Stimulated activated CD4-positive, alpha-beta T cell treated with anti-CD3 and anti-CD28 coated beads, Interleukin-15, amount 100 ng/mL, for 48 hours (primary cell): ENCODE measurements around the gene OR10H1.
"Not testable (repeated sequence)": the region's sequence is repeated elsewhere in the genome, so short reads cannot be mapped to it uniquely, and the experiment has no call there.

Experiments used
- DNase-seq, 2 donors: peaks; one replicate each; pipeline ENCODE4 v3.0.0-alpha.2; 2020; ENCODE audit warnings: low read depth in 2 of 2

The OR10H1 gene, protein sequence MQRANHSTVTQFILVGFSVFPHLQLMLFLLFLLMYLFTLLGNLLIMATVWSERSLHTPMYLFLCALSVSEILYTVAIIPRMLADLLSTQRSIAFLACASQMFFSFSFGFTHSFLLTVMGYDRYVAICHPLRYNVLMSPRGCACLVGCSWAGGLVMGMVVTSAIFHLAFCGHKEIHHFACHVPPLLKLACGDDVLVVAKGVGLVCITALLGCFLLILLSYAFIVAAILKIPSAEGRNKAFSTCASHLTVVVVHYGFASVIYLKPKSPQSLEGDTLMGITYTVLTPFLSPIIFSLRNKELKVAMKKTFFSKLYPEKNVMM

DNA sequence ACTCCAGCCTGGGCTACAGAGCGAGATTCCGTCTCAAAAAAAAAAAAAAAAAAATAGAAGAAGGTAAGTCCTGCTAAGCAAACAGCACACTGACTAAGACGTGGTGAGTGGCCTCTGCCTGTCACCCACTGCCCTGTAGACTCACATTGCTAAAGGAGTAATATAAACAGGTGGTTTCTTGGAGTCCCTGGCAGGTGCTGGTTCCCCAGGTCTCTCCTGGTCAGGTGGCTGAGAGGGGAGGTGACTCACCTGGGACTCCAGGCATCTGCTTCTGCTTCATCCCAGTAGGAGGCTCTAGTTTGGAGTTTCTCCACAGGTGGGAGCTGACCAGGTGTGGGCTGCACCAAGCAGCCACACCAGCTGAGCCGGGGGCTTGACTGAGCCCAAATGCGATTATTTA is at the start of gene OR10H1:
TSS of gene OR10H1 (minus strand) at position 359 of the 400 bp plus-strand sequence. CDS start 7,627 bp downstream, outside the sequence.
- no peak for DNase-seq

DNA sequence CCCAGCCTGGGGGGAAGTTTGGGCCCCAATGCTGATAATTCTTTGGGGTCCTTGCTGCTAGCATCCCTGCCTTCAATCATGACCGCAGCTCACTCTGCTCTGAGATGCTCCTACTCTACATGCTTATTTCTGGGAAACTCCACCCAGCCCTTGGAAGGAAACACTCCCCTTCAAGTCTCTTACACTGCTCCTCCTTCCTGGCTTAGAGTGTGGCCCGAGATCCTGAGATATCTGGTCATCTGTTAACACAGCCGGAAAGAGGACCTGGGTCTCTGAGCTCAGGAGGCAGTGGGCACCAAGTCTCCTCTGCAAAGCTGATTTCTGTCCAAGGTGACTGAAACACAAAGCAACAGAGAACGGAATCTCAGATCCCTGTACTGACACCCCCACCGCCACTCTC is 49.4 kb upstream of the OR10H1 start:
- no peak for DNase-seq

DNA sequence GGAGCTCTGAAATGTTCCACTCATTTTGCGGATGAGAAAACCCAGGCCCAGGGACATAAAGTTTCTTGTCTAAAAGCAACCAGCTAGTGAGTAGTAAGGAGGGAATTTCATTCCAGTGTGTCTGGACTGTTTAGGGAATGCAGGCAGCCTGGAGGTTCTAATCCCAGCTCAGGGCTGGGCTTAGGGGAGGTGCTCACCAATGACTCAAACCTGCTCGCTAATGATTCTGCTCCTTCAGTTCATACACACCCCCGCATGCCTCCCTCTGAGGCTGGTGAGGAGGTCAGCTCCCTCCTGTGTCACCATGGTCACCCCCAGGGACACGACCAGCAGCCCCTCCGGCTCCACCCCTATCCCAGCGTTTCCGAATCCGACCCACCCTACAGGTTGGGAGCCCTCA is 47.8 kb upstream of the OR10H1 start:
- DNase-seq: no peak

DNA sequence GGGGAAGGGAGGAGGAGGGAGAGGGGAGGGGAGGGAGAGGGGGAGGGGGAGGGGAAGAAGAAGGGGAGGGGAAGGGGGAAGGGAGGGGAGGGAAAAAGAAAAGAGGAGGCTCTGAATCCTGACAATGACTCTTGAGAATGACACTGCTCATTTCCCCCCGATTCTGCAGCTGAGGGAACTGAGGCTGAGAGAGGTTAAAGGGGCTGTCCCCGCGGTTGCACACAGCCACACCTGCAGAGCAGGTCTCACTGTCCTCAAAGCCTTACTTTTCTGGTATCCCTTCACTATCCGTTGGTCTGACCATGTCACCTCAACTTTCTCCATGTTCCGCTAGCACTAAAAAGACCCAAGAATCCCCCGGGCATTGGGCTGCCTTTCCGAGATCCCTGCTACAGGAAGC is 47.0 kb upstream of the OR10H1 start:
- DNase-seq: no peak

DNA sequence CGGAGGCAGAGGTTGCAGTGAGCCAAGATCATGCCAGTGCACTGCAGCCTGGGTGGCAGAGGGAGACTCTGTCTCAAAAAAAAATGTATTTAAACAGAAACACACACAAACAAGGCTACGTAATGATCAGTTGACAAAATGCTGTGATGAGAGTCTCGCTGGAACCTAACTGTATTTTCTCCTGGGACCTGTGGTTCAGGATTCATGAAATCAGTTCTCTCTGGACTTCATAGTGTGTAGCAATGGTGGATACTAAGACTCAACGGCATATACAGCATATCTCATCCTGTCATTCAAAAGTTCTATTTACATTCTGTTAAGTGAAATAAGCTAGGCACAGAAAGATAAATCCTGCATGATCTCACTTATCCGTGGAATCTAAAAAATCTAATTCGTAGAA is 45.1 kb upstream of the OR10H1 start:
- no peak for DNase-seq

DNA sequence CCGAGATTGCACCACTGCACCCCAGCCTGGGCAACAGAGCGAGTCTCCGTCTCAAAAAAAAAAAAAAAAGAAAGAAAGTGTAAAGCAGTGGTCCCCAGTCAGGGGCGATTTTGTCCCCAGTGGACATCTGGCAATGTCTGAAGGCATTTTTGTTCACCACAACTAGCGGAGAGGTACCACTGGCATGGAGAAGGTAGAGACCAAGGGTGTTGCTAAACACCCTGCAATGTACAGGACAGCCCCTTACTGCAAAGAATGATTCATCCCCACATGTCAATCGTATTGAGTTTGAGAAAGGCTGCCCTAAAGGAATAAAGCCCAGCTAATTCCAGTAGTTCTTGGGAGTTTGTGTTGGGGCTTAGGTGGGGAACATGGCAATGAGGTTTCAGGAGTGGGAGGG is 43.7 kb upstream of the OR10H1 start:
- DNase-seq: no peak

DNA sequence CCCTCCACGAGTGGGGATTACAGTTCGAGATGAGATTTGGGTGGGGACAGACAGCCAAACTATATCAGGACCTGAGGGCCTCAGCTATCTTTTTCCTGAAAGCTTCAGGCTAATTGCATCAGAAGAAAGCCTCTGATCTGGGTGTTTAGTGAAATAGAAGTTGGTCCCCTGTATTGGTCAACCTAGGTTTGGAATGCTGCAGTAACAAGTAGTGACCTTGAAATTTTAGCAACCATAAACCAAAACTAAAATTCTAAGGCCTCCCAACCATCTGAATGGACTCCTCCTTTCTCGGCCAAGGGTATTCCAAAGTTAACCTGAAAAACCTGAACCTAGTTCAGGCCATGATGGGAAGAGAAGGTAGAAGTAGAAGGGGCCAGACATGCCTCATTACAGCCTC is 34.9 kb upstream of the OR10H1 start:
- no peak for DNase-seq

DNA sequence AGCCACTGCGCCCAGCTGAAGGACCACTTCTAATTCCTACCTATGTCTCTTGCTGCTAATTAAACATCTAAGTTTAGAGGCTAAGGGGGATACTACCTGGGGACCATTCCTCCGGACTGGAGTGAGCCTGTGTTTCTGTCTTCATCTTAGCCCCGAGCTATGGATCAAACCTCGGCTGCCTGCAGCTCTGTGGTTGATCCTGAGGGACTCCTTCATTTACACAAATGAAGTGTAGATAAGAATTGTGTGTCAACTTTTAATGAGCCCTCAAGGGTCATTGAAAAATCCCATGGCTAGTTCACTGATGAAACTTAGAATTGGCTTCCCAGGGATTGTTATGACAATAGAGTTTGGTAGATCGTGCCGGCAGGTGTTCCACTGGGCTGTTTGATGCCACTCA is 31.5 kb upstream of the OR10H1 start:
- DNase-seq: no peak

DNA sequence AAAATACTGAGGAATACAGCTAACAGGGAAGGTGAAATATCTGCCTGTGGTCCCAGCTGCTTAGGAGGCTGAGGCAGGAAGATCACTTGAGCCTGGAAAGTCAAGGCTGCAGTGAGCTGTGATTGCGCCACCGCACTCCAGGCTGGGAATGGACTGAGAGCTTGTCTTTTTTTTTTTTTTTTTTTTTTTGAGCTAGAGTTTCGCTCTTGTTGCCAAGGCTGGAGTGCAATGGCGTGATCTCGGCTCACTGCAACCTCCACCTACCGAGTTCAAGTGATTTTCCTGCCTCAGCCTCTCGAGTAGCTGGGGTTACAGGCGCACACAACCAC is 28.4 kb upstream of the OR10H1 start:
- DNase-seq: not testable (repeated sequence)

DNA sequence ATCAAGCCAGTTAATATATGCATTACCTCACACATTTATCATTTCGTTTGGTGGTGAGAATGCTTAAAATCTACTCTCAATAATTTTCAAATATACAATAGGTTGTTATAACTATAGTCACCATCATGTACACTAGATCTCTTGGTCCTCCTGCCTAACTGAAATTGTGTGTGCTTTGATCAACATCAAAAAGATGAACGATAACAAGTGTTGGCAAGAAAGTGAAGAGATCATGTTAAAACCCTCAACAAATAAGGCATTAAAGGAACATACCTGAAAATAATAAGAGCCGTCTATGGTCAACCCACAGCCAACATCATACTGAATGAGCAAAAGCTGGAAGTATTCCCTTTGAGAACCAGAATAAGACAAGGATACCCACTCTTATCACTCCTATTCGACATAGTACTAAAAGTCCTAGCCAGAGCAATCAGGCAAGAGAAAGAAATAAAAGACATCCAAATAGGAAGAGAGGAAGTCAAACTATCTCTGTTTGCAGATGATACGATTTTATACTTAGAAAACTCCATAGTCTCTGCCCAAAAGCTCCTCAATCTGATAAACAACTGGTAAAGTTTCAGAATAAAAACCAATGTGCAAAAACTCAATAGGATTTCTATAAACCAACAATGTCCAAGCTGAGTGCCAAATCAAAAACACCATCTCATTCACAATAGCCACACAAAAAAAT is 27.9 kb upstream of the OR10H1 start:
- no peak for DNase-seq

DNA sequence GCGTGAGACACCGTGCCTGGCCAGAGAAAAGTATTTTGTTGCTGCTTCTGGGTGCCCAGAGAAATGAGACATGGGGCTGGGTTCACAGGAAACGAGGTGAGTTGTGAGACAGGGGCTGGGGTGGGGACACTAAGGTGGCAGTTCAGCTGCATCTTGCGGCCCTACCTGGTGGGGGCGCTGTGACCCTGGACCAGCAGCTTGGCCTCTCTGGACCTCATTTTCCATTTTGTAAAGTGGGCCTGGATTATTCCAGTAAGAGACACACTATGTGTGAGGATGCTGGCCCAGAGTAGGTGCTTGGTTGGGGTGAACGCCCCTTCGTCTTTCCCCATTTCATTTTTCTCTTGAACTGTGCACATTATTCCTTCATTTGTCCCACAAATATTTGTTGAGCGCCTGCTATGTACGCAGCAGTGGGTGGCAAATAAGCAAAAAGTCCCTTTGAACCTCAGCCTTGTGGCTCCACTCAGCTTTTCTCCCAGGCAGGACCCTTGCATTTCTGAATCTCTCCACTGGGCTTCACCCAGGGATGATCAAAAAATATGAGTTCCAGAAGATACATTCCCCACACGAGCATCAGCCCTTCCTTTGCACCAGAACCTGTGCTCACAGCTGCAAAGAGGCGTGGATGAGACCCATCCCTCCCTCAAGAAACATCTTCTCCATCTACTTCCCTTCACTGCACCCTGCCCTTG is 26.6 kb upstream of the OR10H1 start:
- DNase-seq: no peak

DNA sequence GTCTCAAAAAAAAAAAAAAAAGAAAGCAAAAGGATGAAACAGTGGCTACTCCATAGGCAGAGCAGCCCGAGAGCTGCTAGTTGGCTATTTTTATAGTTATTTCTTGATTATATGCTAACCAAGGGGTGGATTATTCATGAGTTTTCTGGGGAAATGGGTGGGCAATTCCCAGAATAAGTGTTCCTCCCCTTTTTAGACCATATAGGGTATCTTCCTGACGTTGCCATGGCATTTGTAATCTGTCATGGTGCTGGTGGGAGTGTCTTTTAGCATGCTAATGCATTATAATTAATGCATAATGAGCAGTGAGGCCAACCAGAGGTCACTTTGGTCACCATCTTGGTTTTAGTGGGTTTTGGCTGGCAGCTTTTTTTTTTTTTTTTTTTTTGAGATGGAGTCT is 25.4 kb upstream of the OR10H1 start:
- no peak for DNase-seq

DNA sequence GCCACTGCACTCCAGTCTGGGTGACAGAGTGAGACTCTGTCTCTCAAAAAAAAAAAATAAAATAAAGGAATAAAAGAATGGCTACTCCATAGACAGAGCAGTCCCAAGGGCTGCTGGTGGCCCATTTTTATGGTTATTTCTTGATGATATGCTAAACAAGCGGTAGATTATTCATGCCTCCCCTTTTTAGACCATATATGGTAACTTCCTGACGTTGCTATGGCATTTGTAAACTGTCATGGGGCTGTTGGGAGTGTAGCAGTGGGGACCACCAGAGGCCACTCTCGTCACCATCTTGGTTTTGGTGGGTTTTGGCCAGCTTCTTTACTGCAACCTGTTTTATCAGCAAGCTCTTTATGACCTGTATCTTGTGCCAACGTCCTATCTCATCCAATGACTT is 24.4 kb upstream of the OR10H1 start:
- DNase-seq: not testable (repeated sequence)

DNA sequence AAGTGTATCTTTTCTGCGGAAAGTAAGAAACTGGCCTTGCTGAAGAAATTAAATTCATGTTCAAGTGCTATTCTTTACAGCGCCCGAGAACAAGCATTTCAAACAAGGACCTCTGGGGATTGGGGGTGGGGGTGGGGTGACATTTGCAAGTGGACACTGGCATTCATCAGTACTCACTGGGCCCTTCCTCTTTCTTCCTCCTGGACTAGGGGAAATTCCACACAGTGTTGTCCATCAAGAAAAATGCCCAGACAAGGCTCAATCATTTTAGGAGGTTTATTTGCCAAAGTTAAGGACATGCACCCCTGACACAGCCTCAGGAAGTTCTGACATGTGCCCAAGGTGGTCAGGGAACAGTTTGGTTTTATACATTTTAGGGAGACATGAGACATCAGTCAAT is 22.9 kb upstream of the OR10H1 start:
- no peak for DNase-seq

DNA sequence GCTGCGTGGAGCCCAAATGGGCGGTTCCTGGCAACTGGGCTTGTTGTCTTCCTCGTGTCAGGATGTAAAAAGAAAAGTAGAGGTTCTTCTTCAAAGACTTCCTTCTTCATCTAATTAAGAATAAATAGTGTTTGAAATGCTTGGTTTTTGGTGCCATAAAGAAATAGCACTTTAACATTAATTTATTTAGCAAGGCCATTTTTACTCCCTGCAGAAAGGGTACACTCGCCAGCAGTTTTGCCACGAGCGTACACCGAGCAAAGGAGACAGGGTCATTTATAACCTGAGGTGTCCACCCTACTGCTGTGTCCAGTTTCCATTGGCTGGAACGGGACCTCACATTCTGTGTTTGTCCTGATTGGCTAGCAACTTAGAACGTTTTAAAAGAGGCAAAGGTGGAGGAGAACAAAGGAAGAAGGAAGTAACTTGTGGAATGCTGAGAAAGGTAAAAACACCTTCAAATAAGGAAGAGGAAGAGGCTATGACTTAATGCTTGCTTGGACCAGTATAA is 21.8 kb upstream of the OR10H1 start:
- DNase-seq: no peak

DNA sequence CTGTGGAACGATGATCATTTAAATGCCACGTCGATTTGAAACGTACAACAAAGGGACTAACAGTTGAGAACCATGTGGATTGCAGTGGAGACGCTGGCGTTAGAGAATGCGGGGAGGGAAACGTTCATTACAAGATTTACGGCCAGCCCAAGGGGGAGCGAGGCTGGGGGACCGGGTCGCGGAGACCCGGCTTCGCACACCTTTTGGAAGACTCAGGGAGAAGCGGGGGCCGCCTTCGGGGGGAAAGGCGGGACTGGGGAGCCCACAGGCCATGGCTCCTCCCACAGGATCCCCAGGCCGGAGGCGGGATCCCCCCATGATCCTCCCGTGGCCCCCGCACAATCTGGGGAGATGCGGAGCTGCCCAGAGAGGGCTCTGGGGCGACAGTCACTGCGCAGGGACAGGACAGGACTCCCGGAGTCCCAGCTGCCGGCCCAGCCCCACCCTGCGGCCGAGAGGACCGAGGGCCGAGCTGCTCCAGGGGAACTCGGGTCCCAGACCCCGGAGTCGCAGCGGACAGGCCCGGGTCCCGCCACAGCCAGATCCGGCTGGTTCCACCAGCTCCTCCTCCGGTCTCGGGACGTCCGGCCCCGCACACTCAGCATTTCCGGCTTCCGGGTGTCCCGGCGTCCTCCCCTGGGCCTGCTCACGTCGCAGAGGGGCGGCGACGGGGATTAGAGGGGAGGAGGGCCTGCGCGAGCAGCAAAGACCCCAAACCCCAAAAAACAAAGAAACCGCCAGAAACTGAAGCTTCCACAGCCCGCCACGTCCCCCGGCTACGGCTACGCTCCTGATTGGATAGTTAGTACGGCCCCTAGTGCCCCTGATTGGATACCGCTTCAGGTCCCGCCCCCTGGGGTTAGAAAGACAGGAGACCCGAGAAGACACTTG is 21.1 kb upstream of the OR10H1 start:
- DNase-seq: peak; percentile 88 to 93

DNA sequence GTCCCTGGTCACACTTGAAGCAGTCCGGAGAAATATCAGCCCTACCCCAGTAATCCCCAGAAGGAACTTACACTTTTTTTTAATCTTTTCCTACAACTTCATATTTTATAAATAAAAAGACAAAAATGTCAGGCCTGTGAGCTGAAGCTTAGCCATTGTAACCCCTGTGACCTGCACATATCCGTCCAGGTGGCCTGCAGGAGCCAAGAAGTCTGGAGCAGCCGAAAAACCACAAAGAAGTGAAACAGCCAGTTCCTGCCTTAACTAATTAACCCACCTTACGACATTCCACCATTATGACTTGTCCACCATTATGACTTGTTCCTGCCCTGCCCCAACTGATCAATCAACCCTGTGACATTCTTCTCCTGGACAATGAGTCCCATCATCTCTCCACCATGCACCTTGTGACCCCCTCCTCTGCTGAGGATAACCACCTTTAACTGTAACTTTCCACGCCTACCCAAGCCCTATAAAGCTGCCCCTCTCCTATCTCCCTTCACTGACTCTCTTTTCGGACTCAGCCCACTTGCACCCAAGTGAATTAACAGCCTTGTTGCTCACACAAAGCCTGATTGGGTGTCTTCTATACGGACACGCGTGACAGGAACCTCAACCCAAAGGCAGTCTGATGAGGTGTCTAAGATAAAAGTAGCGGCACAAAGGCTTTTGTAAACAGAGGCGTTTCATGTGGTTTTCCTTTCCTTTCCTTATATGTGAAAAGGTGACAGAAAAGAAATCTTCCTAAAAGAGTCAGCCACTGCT is 20.3 kb upstream of the OR10H1 start:
- peak; percentile 10 to 23 for DNase-seq

DNA sequence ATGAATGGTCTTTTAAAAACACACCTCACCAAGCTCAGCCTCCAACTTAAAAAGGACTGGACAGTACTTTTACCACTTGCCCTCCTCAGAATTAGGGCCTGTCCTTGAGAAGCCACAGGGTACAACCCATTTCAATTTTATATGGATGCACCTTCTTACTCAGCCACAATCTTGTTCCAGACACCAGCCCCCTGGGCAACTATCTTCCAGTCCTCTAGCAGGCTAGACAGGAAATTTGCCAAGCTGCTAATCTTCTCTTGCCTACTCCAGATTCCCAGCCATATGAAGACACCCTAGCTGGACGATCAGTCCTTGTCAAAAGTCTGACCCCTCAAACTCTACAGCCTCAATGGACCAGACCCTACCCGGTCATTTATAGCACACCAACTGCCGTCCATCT is 18.8 kb upstream of the OR10H1 start:
- not testable (repeated sequence) for DNase-seq

DNA sequence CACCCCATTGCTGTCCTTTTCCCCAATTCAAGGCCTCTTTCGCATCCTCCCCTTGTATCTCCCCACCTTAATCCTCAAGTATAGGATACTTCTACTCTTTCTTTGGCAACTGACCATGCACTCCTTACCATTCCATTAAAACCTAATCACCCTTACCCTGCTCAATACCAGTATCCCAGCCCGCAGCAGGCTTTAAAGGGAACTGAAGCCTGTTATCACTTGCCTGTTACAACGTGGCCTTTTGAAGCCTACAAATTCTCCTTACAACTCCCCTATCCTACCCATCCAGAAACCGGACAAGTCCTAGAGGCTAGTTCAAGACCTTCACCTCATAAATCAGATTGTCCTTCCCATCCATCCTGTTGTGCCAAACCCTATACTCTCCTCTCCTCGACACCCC is 16.2 kb upstream of the OR10H1 start:
- DNase-seq: no peak

DNA sequence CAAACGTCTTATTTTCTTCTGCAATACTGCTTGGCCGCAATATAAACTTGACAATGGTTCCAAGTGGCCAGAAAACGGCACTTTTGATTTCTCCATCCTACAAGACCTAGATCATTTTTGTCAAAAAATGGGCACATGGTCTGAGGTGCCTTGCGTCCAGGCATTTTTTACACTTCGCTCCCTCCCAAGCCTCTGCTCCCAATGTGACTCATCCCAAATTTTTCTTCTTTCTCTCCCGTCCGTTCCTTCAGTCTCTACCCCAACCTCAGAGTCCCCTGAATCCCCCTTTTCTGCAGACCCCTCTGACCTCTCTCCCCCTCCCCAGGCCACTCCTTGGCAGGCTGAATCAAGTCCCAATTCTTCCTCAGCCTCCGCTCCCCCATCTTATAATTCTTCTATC is 14.3 kb upstream of the OR10H1 start:
- DNase-seq: no peak

DNA sequence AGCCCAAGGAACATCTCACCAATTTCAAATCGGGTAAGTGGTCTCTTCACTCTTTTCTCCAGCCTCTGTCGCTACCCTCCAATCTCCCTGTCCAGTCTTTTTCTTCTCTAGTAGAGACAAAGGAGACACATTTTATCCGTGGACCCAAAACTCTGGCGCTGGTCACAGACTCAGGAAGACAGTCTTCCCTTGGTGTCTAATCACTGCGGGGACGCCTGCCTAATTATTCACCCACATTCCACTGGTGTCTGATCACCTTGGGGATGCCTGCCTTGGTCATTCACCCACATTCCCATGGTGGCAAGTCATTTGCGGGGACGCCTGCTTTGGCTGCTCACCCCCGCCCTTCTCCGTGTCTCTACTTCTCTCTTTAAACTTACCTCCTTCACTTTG is 13.8 kb upstream of the OR10H1 start:
- DNase-seq: no peak
